Astrocyte (in vitro differentiated cells and primary cell): Measurements from ENCODE around the gene ERCC3. TPM values are rescaled to one million over a fixed set of nuclear protein-coding genes. Genes with fewer than 3 reads are reported as not detected.
"Not testable (repeated sequence)": the region's sequence is repeated elsewhere in the genome, so short reads cannot be mapped to it uniquely, and the experiment has no call there.

Source experiments
- DNase-seq: peaks from one replicate; pipeline ENCODE4 v3.0.0-alpha.2; 2010; ENCODE audit warnings: low read depth
- FAIRE-seq: peaks from 2 replicates; lab custom pipeline; 2011; peaks lifted over from hg19 to GRCh38; lab: Jason Lieb, UNC
- H2AFZ ChIP-seq: 2 replicates; pipeline ENCODE4 v1.6.0; 2012; ENCODE audit warnings: low read depth, low read length, inconsistent platforms
- H3K27ac ChIP-seq: 2 replicates; pipeline ENCODE4 v1.5.1; 2011; ENCODE audit warnings: low read depth, low read length, inconsistent platforms
- H3K27me3 ChIP-seq: 2 replicates; pipeline ENCODE4 v1.6.0; 2011; ENCODE audit warnings: low read length, inconsistent platforms; ENCODE audit not compliant: insufficient read depth
- H3K36me3 ChIP-seq: 2 replicates; pipeline ENCODE4 v1.5.1; 2011; ENCODE audit warnings: low read length, inconsistent platforms; ENCODE audit not compliant: insufficient read depth
- H3K4me1 ChIP-seq: 2 replicates; pipeline ENCODE4 v1.5.1; 2011; ENCODE audit warnings: low read length, inconsistent platforms; ENCODE audit not compliant: insufficient read depth
- H3K4me2 ChIP-seq: 2 replicates; pipeline ENCODE4 v1.6.0; 2012; ENCODE audit warnings: low read length, inconsistent platforms
- H3K4me3 ChIP-seq: 2 replicates; pipeline ENCODE4 v1.5.1; 2011; ENCODE audit warnings: low read depth, mild to moderate bottlenecking, low read length, inconsistent platforms; ENCODE audit not compliant: insufficient read depth
- H3K79me2 ChIP-seq: 2 replicates; pipeline ENCODE4 v1.6.0; 2012; ENCODE audit warnings: mild to moderate bottlenecking, low read length, inconsistent platforms; ENCODE audit not compliant: insufficient read depth
- H3K9ac ChIP-seq: 2 replicates; pipeline ENCODE4 v1.6.0; 2012; ENCODE audit warnings: mild to moderate bottlenecking, low read length, inconsistent platforms
- H3K9me3 ChIP-seq: 2 replicates; pipeline ENCODE4 v1.5.1; 2012; ENCODE audit warnings: low read depth, mild to moderate bottlenecking, low read length, inconsistent platforms; ENCODE audit not compliant: insufficient read depth
- H4K20me1 ChIP-seq: 2 replicates; pipeline ENCODE4 v1.6.0; 2012; ENCODE audit warnings: low read length, inconsistent platforms; ENCODE audit not compliant: insufficient read depth
- H3K27ac Mint-ChIP-seq: one replicate; pipeline ENCODE4 v1.8.0; 2021; ENCODE audit warnings: mild to moderate bottlenecking, mixed read lengths; ENCODE audit not compliant: unreplicated experiment
- H3K27me3 Mint-ChIP-seq: one replicate; pipeline ENCODE4 v1.8.0; 2021; ENCODE audit warnings: low read depth, mixed read lengths; ENCODE audit not compliant: unreplicated experiment
- H3K36me3 Mint-ChIP-seq: one replicate; pipeline ENCODE4 v1.8.0; 2021; ENCODE audit warnings: low read depth, mixed read lengths; ENCODE audit not compliant: unreplicated experiment
- H3K4me1 Mint-ChIP-seq: one replicate; pipeline ENCODE4 v1.8.0; 2021; ENCODE audit warnings: low read depth, mixed read lengths; ENCODE audit not compliant: unreplicated experiment
- H3K4me3 Mint-ChIP-seq: one replicate; pipeline ENCODE4 v1.8.0; 2021; ENCODE audit warnings: mild to moderate bottlenecking, moderate library complexity, mixed read lengths; ENCODE audit not compliant: unreplicated experiment
- H3K9me3 Mint-ChIP-seq: one replicate; pipeline ENCODE4 v1.8.0; 2021; ENCODE audit warnings: mild to moderate bottlenecking, mixed read lengths; ENCODE audit not compliant: unreplicated experiment
- CTCF ChIP-seq: IDR thresholded peaks from 2 replicates; pipeline ENCODE4 v1.5.1; 2011; ENCODE audit warnings: low read depth, mild to moderate bottlenecking, inconsistent platforms, low read length, moderate library complexity; ENCODE audit not compliant: insufficient read depth
- EZH2 ChIP-seq: IDR thresholded peaks from 2 replicates; pipeline ENCODE4 v1.6.1; 2012; ENCODE audit warnings: mild to moderate bottlenecking, low read length, inconsistent platforms; ENCODE audit not compliant: insufficient read depth
- total RNA-seq: library from RNA; stranded (reverse); gene quantifications from 2 replicates; pipeline ENCODE4 v1.2.1, GENCODE V29; 2021

Gene ERCC3
- total RNA-seq, 1 donor from 2014 or later, result 34.8 TPM

- no peak overlapping the region for H3K4me3 Mint-ChIP-seq
- no peaks in the 10 kb centered on the region for H3K79me2 ChIP-seq
- DNase-seq (peak; percentile 64), FAIRE-seq (peak; percentile 37)
- H3K9ac ChIP-seq, result no peak overlapping the region
- H3K4me1 Mint-ChIP-seq, result peaks cover 14% of the 10 kb centered on the region
- no peak overlapping the region for H3K4me3 ChIP-seq
- TF ChIP-seq CTCF (no peak), EZH2 (no peak)
- H3K4me1 ChIP-seq, result peaks cover 5% of the 10 kb centered on the region
- no peak overlapping the region for H3K27ac Mint-ChIP-seq
- no peak overlapping the region for H3K27ac ChIP-seq
- H4K20me1 ChIP-seq, result peaks cover 6% of the 10 kb centered on the region
- no peak overlapping the region for H2AFZ ChIP-seq
- no peak overlapping the region for H3K4me2 ChIP-seq
- peaks cover 26% of the 10 kb centered on the region for H3K36me3 ChIP-seq
- H3K27me3 ChIP-seq, result no peaks in the 10 kb centered on the region
- H3K36me3 Mint-ChIP-seq, result peaks cover 24% of the 10 kb centered on the region
- H3K9me3 Mint-ChIP-seq, result peaks cover 2% of the 10 kb centered on the region
- H3K9me3 ChIP-seq, result no peaks in the 10 kb centered on the region
- H3K27me3 Mint-ChIP-seq, result no peaks in the 10 kb centered on the region
Observed at GRCh38 chr2:127254386-127254981, 39.5 kb downstream of the ERCC3 start.

GRCh38 chr2:127241184-127241583, 52.8 kb downstream of the ERCC3 start:
- not testable (repeated sequence) for H3K36me3 ChIP-seq, H3K79me2 ChIP-seq, H3K27ac Mint-ChIP-seq, H2AFZ ChIP-seq, H3K4me3 ChIP-seq, H3K9me3 ChIP-seq, H3K27me3 ChIP-seq, H3K36me3 Mint-ChIP-seq, H3K4me1 ChIP-seq, H3K9ac ChIP-seq, H3K4me2 ChIP-seq, H4K20me1 ChIP-seq, H3K27me3 Mint-ChIP-seq, DNase-seq, FAIRE-seq, H3K4me1 Mint-ChIP-seq, H3K27ac ChIP-seq, H3K4me3 Mint-ChIP-seq
- H3K9me3 Mint-ChIP-seq, result peaks cover 19% of the 10 kb centered on the region

- H3K27ac Mint-ChIP-seq, result no peak overlapping the region
- H3K27ac ChIP-seq, result no peak overlapping the region
- H3K4me3 ChIP-seq, result no peak overlapping the region
- no peaks in the 10 kb centered on the region for H3K9me3 ChIP-seq
- H4K20me1 ChIP-seq, result no peaks in the 10 kb centered on the region
- FAIRE-seq (no peak), DNase-seq (no peak)
- no peak overlapping the region for H3K4me3 Mint-ChIP-seq
- peaks cover 5% of the 10 kb centered on the region for H3K36me3 Mint-ChIP-seq
- H2AFZ ChIP-seq, result no peak overlapping the region
- peaks cover 19% of the 10 kb centered on the region for H3K9me3 Mint-ChIP-seq
- H3K9ac ChIP-seq, result no peak overlapping the region
- H3K4me1 Mint-ChIP-seq, result no peaks in the 10 kb centered on the region
- no peaks in the 10 kb centered on the region for H3K36me3 ChIP-seq
- no peak for TF ChIP-seq CTCF
- H3K79me2 ChIP-seq, result no peaks in the 10 kb centered on the region
- H3K4me2 ChIP-seq, result no peak overlapping the region
- no peaks in the 10 kb centered on the region for H3K27me3 ChIP-seq
- no peaks in the 10 kb centered on the region for H3K27me3 Mint-ChIP-seq
- no peaks in the 10 kb centered on the region for H3K4me1 ChIP-seq
Observed at GRCh38 chr2:127239395-127239794, 54.5 kb downstream of the ERCC3 start.

GRCh38 chr2:127237768-127238167, 56.2 kb downstream of the ERCC3 start:
- H3K4me1 Mint-ChIP-seq, H3K36me3 ChIP-seq, H3K4me2 ChIP-seq, H3K9ac ChIP-seq, H3K27ac Mint-ChIP-seq, H4K20me1 ChIP-seq, H3K27ac ChIP-seq, H3K4me3 Mint-ChIP-seq, H3K4me1 ChIP-seq, H3K36me3 Mint-ChIP-seq, H3K79me2 ChIP-seq, FAIRE-seq, H3K27me3 Mint-ChIP-seq, H3K27me3 ChIP-seq, H3K4me3 ChIP-seq, H3K9me3 ChIP-seq, DNase-seq, H2AFZ ChIP-seq: not testable (repeated sequence)
- peaks cover 19% of the 10 kb centered on the region for H3K9me3 Mint-ChIP-seq
